Measurements from ENCODE around the gene NAA50. TPM values are rescaled to one million over a fixed set of nuclear protein-coding genes. Genes with fewer than 3 reads are reported as not detected.

The NAA50 gene
- total and polyA plus RNA-seq, 2 of the 13 experiments (the other 11 are each of a cell fraction or from before 2014, with no cell fraction given): 30.2 to 233 TPM

DNA sequence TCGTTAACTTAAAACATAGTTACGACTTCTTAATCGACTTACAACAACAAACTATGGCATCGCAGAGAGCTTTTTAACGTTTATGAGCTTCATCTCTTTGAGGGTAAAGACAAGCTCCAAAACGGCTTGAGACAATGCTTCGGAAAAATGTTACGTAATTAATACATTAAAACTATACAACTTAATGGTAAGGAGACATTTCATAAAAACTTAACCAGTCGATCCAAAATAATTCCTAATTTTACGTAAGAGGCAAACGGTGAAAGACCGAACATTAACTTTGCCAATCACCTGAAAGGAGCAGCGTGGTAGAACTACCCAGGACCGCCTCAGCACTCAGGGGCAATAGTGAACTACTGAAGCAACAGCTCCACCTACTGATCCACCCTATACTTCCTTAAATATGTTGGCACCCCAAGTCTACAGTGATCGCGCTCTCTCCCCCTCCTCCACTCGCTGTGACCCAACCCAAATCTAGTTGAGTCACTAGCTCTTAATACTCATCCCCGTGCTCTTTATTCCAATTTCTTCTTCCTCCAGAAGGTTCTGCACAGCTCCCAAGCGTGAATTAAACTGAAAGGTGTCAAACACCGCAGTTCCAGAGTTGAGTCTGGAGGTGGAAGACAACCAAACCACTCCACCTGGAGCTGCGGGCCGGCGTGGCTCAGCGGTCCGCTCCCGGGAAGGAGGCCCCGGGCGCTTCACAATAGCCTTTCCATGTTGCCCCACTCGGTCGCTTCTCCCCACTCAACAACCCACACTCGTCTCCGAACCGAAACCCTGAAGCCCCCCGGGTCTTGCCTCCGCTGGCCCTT, 901 bp downstream of the NAA50 start (continued):
- TF ChIP-seq NFKB2 (CRISPR knock-in tag; IDR thresholded peaks at IDR 0.05; ENCODE audit: borderline replicate concordance): no peak
- TF ChIP-seq, protein P1, sequence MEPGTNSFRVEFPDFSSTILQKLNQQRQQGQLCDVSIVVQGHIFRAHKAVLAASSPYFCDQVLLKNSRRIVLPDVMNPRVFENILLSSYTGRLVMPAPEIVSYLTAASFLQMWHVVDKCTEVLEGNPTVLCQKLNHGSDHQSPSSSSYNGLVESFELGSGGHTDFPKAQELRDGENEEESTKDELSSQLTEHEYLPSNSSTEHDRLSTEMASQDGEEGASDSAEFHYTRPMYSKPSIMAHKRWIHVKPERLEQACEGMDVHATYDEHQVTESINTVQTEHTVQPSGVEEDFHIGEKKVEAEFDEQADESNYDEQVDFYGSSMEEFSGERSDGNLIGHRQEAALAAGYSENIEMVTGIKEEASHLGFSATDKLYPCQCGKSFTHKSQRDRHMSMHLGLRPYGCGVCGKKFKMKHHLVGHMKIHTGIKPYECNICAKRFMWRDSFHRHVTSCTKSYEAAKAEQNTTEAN (CRISPR knock-in tag; conservative IDR thresholded peaks at IDR 0.05): no peak; the same call in 1 of the 2 replicates
- no peak for TF ChIP-seq ZBTB38 (CRISPR knock-in tag; IDR thresholded peaks at IDR 0.05)
- TF ChIP-seq TSC22D2 (CRISPR knock-in tag; IDR thresholded peaks at IDR 0.05; ENCODE audit: borderline replicate concordance): no peak
- TF ChIP-seq, protein P2, sequence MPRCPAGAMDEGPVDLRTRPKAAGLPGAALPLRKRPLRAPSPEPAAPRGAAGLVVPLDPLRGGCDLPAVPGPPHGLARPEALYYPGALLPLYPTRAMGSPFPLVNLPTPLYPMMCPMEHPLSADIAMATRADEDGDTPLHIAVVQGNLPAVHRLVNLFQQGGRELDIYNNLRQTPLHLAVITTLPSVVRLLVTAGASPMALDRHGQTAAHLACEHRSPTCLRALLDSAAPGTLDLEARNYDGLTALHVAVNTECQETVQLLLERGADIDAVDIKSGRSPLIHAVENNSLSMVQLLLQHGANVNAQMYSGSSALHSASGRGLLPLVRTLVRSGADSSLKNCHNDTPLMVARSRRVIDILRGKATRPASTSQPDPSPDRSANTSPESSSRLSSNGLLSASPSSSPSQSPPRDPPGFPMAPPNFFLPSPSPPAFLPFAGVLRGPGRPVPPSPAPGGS (CRISPR knock-in tag; IDR thresholded peaks at IDR 0.05): no peak
- no peak for TF ChIP-seq GLI4 (CRISPR knock-in tag; IDR thresholded peaks at IDR 0.05; ENCODE audit: borderline replicate concordance)
- TF ChIP-seq ZNF570 (CRISPR knock-in tag; IDR thresholded peaks at IDR 0.05; ENCODE audit: borderline replicate concordance): no peak
- TF ChIP-seq, protein P3, sequence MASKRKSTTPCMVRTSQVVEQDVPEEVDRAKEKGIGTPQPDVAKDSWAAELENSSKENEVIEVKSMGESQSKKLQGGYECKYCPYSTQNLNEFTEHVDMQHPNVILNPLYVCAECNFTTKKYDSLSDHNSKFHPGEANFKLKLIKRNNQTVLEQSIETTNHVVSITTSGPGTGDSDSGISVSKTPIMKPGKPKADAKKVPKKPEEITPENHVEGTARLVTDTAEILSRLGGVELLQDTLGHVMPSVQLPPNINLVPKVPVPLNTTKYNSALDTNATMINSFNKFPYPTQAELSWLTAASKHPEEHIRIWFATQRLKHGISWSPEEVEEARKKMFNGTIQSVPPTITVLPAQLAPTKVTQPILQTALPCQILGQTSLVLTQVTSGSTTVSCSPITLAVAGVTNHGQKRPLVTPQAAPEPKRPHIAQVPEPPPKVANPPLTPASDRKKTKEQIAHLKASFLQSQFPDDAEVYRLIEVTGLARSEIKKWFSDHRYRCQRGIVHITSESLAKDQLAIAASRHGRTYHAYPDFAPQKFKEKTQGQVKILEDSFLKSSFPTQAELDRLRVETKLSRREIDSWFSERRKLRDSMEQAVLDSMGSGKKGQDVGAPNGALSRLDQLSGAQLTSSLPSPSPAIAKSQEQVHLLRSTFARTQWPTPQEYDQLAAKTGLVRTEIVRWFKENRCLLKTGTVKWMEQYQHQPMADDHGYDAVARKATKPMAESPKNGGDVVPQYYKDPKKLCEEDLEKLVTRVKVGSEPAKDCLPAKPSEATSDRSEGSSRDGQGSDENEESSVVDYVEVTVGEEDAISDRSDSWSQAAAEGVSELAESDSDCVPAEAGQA (IDR thresholded peaks at IDR 0.05; ENCODE audit: low read depth): no peak
- TF ChIP-seq, protein P3 (CRISPR knock-in tag; IDR thresholded peaks at IDR 0.05; ENCODE audit: borderline replicate concordance): 0 out of 2 replicates have a peak, but pooled peaks have one; percentile 14
- peak; percentile 64 for TF ChIP-seq STAG1 (CRISPR knock-in tag; IDR thresholded peaks at IDR 0.05)
- no peak for TF ChIP-seq ZNF619 (CRISPR knock-in tag; IDR thresholded peaks at IDR 0.05)
- no peak for TF ChIP-seq ZNF282 (IDR thresholded peaks at IDR 0.05; ENCODE audit: partially characterized antibody)
- TF ChIP-seq ZNF230 (CRISPR knock-in tag; IDR thresholded peaks at IDR 0.05): 0 out of 2 replicates have a peak, but pooled peaks have one; percentile 4
- no peak for TF ChIP-seq ZNF678 (CRISPR knock-in tag; IDR thresholded peaks at IDR 0.05)
- TF ChIP-seq HOXA3 (CRISPR knock-in tag; IDR thresholded peaks at IDR 0.05): peak; percentile 37; the same call in 1 of the 2 replicates
- TF ChIP-seq BORCS8-MEF2B (CRISPR knock-in tag; IDR thresholded peaks at IDR 0.05): no peak
- no peak for TF ChIP-seq ZNF557 (CRISPR knock-in tag; IDR thresholded peaks at IDR 0.05)
- TF ChIP-seq ZNF709 (CRISPR knock-in tag; IDR thresholded peaks at IDR 0.05): no peak
- TF ChIP-seq, protein P4, sequence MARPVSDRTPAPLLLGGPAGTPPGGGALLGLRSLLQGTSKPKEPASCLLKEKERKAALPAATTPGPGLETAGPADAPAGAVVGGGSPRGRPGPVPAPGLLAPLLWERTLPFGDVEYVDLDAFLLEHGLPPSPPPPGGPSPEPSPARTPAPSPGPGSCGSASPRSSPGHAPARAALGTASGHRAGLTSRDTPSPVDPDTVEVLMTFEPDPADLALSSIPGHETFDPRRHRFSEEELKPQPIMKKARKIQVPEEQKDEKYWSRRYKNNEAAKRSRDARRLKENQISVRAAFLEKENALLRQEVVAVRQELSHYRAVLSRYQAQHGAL (CRISPR knock-in tag; IDR thresholded peaks at IDR 0.05; ENCODE audit: not compliant biosample characterization): no peak

Data from HepG2 (cell line).